ENCODE results near the gene CAVIN1.
"Not testable (repeated sequence)": the region's sequence is repeated elsewhere in the genome, so short reads cannot be mapped to it uniquely, and the experiment has no call there.

CAVIN1 gene

DNA sequence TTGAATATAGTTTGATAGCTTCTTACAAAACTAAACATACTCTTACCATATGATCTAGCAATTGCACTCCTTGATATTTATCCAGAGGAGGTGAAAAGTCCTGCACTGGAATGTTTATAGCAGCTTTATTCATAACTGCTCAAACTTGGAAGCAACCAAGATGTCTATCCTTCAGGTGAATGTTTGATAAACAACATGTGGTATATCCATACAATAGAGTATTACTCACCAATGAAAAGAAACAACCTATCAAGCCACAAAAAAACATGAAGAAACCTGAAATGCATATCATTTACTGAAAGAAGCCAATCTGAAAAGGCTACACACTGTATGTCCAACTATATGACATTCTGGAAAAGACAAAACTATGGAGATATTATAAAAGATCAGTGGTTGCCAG is 50.9 kb downstream of the CAVIN1 start:
- no peak for DNase-seq

DNA sequence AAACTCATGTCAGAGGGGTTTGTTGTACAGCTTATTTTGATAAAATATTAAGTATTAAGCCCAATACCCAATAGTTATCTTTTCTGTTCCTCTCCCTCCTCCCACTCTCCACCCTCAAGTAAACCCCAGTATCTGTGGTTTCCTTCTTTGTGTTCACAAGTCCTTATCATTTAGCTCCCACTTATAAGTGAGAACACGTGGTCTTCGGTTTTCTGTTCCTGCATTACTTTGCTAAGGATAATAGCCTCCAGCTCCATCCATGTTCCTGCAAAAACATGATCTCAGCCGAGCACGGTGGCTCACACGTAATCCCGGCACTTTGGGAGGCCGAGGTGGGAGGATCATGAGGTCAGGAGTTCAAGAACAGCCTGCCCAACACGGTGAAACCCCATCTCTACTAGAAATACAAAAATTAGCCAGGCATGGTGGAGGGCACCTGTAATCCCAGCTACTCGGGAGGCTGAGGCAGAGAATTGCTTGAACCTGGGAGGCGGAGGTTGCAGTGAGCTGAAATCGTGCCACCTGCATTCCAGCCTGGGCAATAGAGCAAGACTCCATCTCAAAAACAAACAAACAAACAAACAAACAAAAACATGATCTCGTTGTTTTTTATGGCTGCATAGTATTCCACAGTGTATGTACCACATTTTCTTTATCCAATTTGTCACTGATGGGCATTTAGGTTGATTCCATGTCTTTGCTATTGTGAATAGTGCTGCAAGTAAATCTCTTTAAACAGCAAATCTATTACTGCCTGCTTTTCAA is 54.1 kb downstream of the CAVIN1 start:
- DNase-seq = not testable (repeated sequence)

- DNase-seq = not testable (repeated sequence)
Measured at GRCh38 chr17:42368310-42368709, 54.7 kb downstream of the CAVIN1 start.

DNA sequence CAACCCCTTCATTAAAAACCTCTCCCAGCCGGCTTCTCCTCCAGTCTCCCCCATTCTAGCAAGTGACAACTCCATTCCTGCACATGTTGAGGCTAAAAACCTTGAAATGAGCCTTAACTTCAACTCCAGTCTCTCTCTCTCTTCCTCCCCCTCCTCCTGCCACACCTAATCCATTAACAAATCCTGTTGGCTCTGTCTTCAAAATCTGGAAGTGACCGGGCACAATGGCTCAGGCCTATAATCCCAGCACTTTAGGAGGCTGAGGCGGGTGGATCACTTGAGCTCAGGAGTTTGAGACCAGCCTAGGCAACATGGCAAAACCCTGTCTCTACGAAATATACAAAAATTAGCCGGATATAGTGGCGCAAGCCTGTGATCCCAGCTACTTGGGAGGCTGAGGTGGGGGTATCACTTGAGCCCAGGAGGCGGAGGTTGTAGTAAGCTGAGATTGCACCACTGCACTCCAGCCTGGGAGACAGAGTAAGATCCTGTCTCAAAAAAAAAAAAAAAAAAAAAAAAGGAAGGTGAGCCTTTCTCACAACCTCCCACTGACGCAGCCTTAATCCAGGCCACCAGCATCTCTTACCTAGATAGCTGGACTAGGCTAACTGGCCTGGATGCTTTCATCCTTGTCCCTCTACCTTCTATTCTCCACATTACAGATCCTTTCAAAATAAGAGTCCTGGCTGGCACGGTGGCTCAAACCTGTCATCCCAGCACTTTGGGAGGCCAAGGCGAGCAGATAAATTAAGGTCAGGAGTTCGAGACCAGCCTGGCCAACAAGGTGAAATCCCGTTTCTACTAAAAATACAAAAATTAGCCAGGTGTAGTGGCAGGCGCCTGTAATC is 56.7 kb downstream of the CAVIN1 start:
- not testable (repeated sequence) for DNase-seq

GRCh38 chr17:42365136-42365535 is 57.9 kb downstream of the CAVIN1 start:
- DNase-seq = no peak

DNA sequence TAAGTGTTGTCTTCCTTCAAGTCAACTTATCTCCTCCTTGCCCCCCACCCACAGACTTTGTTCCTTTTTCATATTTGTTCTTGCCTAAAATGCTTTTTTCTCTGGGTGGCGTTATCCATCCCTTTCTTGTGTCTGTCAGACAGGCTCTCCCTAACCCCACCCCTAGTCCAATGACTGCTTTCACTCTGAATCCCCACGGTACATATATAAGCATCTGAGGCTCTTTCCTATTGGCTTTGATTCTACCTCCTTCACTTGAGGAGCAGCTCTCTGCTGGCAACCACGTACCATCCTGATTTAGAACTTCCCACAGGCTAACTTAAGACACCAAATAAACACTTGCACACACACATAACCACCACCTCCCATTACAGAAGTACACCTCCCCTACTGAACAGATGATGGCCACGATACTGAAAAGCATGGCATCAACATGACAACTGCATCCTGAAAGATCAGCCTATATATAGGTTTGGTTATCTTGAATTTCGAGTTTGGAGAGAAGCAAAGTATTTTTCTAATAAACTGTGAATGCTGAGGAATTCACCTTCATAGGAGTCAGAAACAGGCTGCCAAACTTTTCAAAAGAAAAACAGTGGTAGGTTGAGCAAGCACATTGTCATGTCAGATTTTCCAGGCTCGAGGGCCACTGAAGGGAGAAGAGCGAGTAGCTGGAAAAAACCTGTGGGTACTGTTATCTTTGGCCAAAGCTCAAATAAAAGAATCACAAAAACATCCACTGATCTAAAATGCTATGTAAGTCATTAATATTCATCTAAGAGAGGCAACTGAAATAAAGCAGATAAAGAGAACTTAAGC is 59.1 kb downstream of the CAVIN1 start:
- DNase-seq = no peak

DNA sequence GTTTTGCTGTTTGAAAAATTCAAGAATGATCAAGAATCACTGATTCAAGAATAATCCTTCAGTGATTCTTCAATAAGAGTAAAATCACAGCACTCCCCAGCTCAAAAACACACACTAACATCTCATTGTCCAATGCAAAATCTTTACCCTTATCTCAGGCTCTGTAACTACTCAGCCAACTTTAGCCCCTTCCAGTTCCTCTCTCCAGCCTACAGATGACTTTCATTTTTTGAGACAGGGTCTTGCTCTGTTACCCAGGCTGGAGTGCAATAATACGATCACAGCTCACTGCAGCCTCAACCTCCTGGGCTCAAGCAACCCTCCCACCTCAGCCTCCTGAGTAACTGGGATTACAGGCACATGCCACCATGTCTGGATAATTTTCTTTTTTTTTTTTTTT is 59.8 kb downstream of the CAVIN1 start:
- DNase-seq = no peak

DNA sequence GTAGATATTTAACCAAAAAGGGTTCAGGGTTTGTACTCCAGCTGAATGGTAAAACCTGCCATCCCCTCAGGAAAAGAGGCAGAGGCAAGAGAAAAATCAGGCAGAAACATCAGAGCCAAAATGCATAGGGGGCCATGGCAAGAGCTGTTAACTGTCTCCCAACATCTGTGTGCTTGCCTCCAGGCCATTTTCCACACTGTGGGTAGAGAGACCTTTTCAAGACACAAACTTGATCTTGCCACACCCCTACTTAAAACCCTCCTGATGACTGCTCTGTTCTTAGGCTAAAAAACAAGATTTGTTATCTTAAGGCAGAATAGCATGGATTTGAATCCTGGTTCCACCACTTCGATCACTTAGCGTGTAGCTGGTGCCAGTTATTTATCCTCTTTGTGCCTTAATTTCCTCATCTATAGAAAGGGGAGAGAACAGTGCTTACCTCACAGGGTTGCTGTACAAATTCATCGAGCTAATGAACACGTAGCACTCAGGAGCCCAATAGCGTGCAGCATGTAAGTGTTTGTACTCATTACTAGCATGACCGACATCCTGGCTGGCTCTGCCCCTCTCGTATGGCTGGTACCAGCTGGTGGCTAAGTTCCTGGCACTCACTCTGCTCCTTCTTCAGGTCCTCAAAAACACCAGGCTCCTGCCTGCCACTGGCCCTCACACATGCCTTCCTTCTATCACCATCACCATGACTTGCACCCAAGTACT is 60.7 kb downstream of the CAVIN1 start:
- DNase-seq = no peak

DNA sequence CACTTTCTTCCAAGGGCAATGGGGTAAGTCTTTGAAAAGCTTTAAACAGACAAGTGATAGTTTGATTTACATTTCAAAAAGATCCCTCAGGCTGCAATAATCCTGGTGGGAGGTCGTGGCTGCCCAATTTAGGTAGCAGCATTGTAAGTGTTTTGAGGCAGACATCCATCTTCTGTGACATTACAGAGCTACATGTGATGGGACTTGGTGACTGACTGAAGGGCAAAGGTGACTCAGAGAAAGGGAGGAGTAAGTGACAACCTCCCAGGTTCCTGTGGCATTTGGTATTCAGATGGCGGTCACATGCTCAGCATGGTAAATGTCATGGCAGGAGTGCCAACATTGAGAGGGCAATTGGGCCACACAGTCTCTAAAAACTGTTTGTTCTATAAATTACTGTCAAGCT is 61.3 kb downstream of the CAVIN1 start:
- no peak for DNase-seq

- DNase-seq = not testable (repeated sequence)
Measured at GRCh38 chr17:42360388-42360787, 62.7 kb downstream of the CAVIN1 start.

- no peak for DNase-seq
Measured at GRCh38 chr17:42359133-42359532, 63.9 kb downstream of the CAVIN1 start.

DNA sequence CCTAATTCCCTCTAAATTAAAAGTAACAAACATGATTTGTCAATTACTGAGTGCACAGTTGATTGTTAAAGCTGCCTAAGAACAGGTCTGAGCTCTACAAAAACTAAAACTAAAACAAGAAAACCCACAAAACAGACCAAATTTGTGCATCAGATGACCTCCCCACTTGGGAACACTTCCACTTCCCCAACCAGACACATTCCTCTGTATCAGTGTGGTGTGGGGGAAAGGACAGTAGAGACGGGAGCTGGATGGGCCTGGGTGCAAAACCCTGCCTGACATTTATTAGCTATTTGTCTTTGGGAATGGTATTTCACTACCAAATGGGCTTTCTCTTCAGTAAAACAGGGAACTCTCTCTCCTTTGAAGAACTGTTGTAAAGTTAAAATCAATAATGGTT is 64.6 kb downstream of the CAVIN1 start:
- DNase-seq = no peak

DNA sequence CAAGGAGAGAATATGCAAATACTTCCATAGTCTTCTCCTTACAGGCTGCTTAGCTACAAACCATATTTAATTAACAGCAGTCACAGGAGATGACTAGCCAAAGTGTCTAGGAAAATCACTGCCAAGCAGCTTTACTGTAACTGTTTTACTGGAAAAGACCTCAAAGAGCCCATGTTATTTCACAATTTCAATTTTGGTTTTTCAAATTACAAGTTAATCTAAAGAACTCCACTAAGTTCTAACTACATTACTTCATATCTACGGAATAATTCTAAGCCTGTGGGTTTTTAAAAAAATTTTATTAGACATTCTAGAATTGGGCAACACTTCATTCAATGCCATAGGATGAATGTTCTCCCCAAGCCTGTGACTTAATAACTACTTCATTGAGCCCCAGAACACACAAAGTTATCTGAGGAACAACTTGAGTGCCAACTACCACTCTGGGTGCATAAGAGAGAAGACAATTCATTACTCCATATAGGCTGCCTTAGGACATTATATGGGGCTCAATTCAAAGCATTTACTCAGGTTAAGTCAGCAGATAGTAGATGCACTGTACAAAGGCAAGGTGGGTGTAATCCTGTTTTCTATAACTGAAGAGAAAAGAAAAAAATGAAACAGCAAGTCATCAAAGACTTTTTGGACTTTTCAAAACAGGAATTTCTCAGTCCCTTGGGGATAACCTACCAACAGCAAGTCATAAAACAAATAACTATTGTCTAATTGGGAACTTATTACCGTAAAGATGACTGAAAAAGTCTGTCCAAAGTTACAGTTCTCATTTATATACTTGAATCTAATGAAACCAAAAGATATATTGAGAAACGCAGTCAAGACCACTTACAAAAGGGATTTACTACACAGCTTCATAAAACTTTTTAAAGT is 67.9 kb downstream of the CAVIN1 start:
- no peak for DNase-seq

Measured in NCI-H526 (cell line).